A549 (cell line): ENCODE data around the gene HOXC10.

Source experiments
- CBX2 ChIP-seq: fragments of 200-600 bp; sonication (generic); IDR thresholded peaks from 2 replicates; pipeline ENCODE4 v1.6.1; 2016; ENCODE audit warnings: low read depth, mild to moderate bottlenecking, borderline replicate concordance
- ELK1 ChIP-seq: fragments of 150-350 bp; IDR thresholded peaks from 2 replicates; pipeline ENCODE4 v1.6.1; 2014; ENCODE audit warnings: low read depth, mild to moderate bottlenecking, low read length
- EP300 ChIP-seq, 2 experiments: fragments of >200 bp; sonication (Bioruptor Twin); formaldehyde crosslinking; IDR thresholded peaks; 2 replicates in 1 of 2; 3 replicates in 1 of 2; pipeline ENCODE4 v1.6.1; 2016 to 2017
- KDM1A ChIP-seq: fragments of 200-600 bp; sonication (generic); IDR thresholded peaks from 2 replicates; pipeline ENCODE4 v1.6.1; 2016; ENCODE audit warnings: low read depth, mild to moderate bottlenecking
- NR3C1 ChIP-seq: fragments of >200 bp; sonication (Bioruptor Twin); formaldehyde crosslinking; IDR thresholded peaks from 3 replicates; pipeline ENCODE4 v1.6.1; 2017
- POLR2A ChIP-seq: IDR thresholded peaks from 2 replicates; pipeline ENCODE4 v1.6.1; 2012; ENCODE audit warnings: mild to moderate bottlenecking, low read length
- REST ChIP-seq: fragments of 200-600 bp; sonication (generic); IDR thresholded peaks from 2 replicates; pipeline ENCODE4 v1.6.1; 2016; ENCODE audit warnings: antibody characterized with exemption, mild to moderate bottlenecking, moderate library complexity
- RFX5 ChIP-seq: fragments of 450-650 bp; IDR thresholded peaks from 2 replicates; pipeline ENCODE4 v1.7.1; 2014; ENCODE audit warnings: antibody characterized with exemption, mild to moderate bottlenecking, moderate library complexity
- SMC3 ChIP-seq: fragments of >200 bp; sonication (Bioruptor Twin); formaldehyde crosslinking; IDR thresholded peaks from 3 replicates; pipeline ENCODE4 v1.6.1; 2018; ENCODE audit warnings: inconsistent platforms
- SREBF2 ChIP-seq: fragments of 450-650 bp; IDR thresholded peaks from 2 replicates; pipeline ENCODE4 v1.6.1; 2014; ENCODE audit warnings: mild to moderate bottlenecking, moderate library complexity
- TP53 ChIP-seq: fragments of 250-450 bp; sonication (Bioruptor Pico); IDR thresholded peaks from 2 replicates; pipeline ENCODE4 v1.5.0; 2021; ENCODE audit warnings: mild to moderate bottlenecking, moderate library complexity
- TF ChIP-seq, protein P1 (sequence below): fragments of >200 bp; sonication (Bioruptor Twin); formaldehyde crosslinking; IDR thresholded peaks from 3 replicates; pipeline ENCODE4 v1.5.1; 2016

DNA sequence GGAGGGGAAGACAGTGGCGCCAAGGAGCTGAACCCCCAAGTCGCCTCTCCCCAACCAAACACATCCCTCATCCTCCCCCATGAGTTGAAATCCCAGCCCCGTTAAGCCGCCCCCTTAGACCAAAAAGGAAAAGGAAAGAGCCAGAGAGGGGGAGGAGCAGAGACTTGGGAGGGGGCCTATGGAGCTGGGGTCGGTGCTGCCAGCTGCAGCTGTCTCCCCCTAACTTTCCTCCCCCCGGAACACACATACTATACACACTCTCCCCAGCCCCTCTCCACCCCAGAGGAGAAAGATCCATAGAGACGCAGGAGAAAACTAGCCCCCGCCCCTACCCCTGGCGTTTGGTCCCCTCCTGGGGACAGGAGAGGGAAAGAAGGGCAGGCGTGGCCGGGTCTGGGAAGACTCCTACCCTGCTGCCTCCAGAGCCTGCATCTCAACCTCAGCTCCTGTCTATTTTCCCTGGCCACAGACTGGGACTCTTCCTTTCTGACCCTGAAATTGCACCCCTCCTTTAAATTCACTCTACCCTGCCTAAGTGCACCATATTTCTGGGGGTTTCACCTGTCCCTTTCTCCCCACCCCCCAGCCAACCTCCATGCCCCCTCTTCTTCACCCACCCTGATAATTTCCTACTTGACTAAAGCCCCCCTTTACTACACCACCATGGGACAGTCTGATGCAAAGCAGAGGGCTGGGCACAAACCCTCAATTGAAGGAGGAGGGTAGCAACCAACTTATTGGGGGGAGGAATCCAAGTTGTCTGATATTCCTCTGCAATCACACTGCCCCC is 13.4 kb downstream of the HOXC10 start:
- TF ChIP-seq NR3C1 (no peak), SREBF2 (no peak), REST (no peak), KDM1A (no peak), SMC3 (no peak), CBX2 (no peak), TP53 (CRISPR knock-in tag) (no peak), POLR2A (no peak), RFX5 (no peak), EP300 (IDR thresholded peaks at IDR 0.05) (no peak), ELK1 (no peak)
- TF ChIP-seq, protein P1, sequence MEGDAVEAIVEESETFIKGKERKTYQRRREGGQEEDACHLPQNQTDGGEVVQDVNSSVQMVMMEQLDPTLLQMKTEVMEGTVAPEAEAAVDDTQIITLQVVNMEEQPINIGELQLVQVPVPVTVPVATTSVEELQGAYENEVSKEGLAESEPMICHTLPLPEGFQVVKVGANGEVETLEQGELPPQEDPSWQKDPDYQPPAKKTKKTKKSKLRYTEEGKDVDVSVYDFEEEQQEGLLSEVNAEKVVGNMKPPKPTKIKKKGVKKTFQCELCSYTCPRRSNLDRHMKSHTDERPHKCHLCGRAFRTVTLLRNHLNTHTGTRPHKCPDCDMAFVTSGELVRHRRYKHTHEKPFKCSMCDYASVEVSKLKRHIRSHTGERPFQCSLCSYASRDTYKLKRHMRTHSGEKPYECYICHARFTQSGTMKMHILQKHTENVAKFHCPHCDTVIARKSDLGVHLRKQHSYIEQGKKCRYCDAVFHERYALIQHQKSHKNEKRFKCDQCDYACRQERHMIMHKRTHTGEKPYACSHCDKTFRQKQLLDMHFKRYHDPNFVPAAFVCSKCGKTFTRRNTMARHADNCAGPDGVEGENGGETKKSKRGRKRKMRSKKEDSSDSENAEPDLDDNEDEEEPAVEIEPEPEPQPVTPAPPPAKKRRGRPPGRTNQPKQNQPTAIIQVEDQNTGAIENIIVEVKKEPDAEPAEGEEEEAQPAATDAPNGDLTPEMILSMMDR: no peak
